HT1080 (cell line): Measurements from ENCODE around the gene FKBP5. TPM values are rescaled to one million over a fixed set of nuclear protein-coding genes. Genes with fewer than 3 reads are reported as not detected.
"Not testable (repeated sequence)": the region's sequence is repeated elsewhere in the genome, so short reads cannot be mapped to it uniquely, and the experiment has no call there.

ENCODE experiments used
- DNase-seq: peaks from one replicate; pipeline ENCODE4 v3.0.0-alpha.2; 2015; ENCODE audit warnings: low read depth
- polyA plus RNA-seq, 2 experiments: library from polyadenylated mRNA; depleted of rRNA; stranded (reverse); fragments of >200 nt; gene quantifications; 2 replicates each; pipeline ENCODE4 v1.2.3, GENCODE V29; 2015
- total RNA-seq: library from RNA; depleted of rRNA; stranded (reverse); fragments of >200 nt; shearing (Covaris generic); gene quantifications from 2 replicates; pipeline ENCODE4 v1.2.3, GENCODE V29; 2014; rRNA removed

FKBP5 gene
- total RNA-seq = 9.3 and 15.2 TPM in 2 replicates
- 15.4 and 16.7 TPM in 2 replicates for polyA plus RNA-seq (2015; cell fraction: cytosol; rRNA removed)
- polyA plus RNA-seq (2015; cell fraction: nucleus; rRNA removed) = 10.4 and 11.0 TPM in 2 replicates

- DNase-seq = peak; percentile 83
Measured at GRCh38 chr6:35688605-35689322, at the start of gene FKBP5. Gene FKBP5, minus strand, starts transcription at chr6:35688915. Its CDS starts 46,091 bp downstream, at chr6:35642824.

- peak; percentile 77 for DNase-seq
Measured at GRCh38 chr6:35737413-35738211, 48.9 kb upstream of the FKBP5 start.

- no peak for DNase-seq
Measured at GRCh38 chr6:35736982-35737412, 48.3 kb upstream of the FKBP5 start, which contains the start of gene ARMC12. Gene ARMC12, plus strand, starts transcription at chr6:35737032. Its CDS starts 77 bp downstream, at chr6:35737109.

- peak; percentile 33 for DNase-seq
Measured at GRCh38 chr6:35736253-35736894, 47.7 kb upstream of the FKBP5 start.

- DNase-seq = no peak
Measured at GRCh38 chr6:35735452-35735851, 46.7 kb upstream of the FKBP5 start.

GRCh38 chr6:35734319-35734718, 45.6 kb upstream of the FKBP5 start:
- not testable (repeated sequence) for DNase-seq

GRCh38 chr6:35733633-35734032, 44.9 kb upstream of the FKBP5 start:
- DNase-seq = no peak

- peak; percentile 72 for DNase-seq
Measured at GRCh38 chr6:35731736-35732532, 43.2 kb upstream of the FKBP5 start.

- DNase-seq = peak; percentile 60
Measured at GRCh38 chr6:35731414-35731735, 42.7 kb upstream of the FKBP5 start.

- DNase-seq = no peak
Measured at GRCh38 chr6:35730745-35731413, 42.2 kb upstream of the FKBP5 start.

- DNase-seq = no peak
Measured at GRCh38 chr6:35729722-35730121, 41.0 kb upstream of the FKBP5 start.

- DNase-seq = no peak
Measured at GRCh38 chr6:35728683-35729678, 40.3 kb upstream of the FKBP5 start.

- DNase-seq = peak; percentile 84
Measured at GRCh38 chr6:35727935-35728682, 39.4 kb upstream of the FKBP5 start.

- peak; percentile 69 for DNase-seq
Measured at GRCh38 chr6:35727231-35727934, 38.7 kb upstream of the FKBP5 start.

GRCh38 chr6:35725721-35726438, 37.2 kb upstream of the FKBP5 start:
- DNase-seq = no peak

GRCh38 chr6:35725081-35725708, 36.5 kb upstream of the FKBP5 start:
- no peak for DNase-seq

- no peak for DNase-seq
Measured at GRCh38 chr6:35724471-35724870, 35.8 kb upstream of the FKBP5 start.
